ENCODE measurements around the gene GLIS2.

GLIS2 gene

DNA sequence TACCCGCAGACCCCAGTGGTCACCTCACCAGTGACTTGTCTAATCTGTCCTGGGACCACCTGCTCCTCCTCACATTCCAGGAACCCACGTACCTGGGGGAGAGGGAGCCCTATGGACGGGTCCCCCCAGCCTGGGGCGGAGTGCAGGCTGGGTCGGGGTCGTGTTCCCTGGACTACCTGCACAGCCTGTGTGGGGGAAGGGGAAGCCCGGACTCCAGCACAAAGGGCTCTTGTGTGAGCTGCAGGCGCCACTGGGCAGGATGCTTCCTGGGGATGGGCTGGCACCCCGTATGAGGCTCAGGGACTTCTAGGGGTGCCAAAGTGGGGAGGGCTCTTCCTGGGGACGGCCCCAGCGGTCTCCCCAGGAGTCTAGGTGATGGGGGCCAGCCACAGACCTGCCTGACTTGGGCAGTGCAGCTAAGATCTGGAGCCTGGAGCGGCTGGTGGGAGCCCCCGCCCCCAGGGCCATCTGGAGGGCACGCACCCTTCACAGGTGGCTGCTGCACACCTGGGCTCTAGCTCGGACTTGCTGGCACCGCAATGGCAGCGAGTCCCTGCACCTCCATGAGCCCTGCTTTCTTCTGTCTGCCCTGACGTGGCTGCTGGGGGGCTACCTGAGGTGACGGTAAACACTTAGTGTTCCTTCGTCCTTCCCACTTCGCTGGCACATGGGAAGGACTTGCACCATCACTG is 63.3 kb downstream of the GLIS2 start:
- POLR2A ChIA-PET = no interaction called here
- CTCF ChIA-PET = interaction anchor here (1.4 kb wide), 2 partner anchors 11 to 24 kb away, joined by 4 to 7 read pairs; no protein-coding TSS in a partner anchor
- Histone ChIP-seq H3K9me3 (ENCODE audit: control extremely low read depth in 1 of 5, control insufficient read depth in 4 of 5, insufficient read depth in 2 of 5, low read depth in 1 of 5, low read length in 4 of 5) (no peaks in the 10 kb centered on the region), H3K4me3 (ENCODE audit: control insufficient read depth in 1 of 7, extremely low read depth in 1 of 7, insufficient read depth in 4 of 7, low read depth in 2 of 7, low read length in 6 of 7) (no peak overlapping the region), H3K36me3 (ENCODE audit: control insufficient read depth in 4 of 4, insufficient read depth in 4 of 4, low read length in 3 of 4) (peaks cover 0 to 45% (median 20%) of the 10 kb centered on the region in 4 experiments), H3K27ac (ENCODE audit: insufficient read depth in 1 of 2, low read depth in 1 of 2, low read length in 2 of 2, poor library complexity in 1 of 2, severe bottlenecking in 2 of 2) (no peak overlapping the region), H3K27me3 (replicated peaks in 2 of 5; ENCODE audit: control insufficient read depth in 4 of 5, insufficient read depth in 5 of 5, low read length in 4 of 5) (no peaks in the 10 kb centered on the region), H3K4me1 (ENCODE audit: control extremely low read depth in 1 of 4, control insufficient read depth in 4 of 4, insufficient read depth in 4 of 4, low read length in 3 of 4) (no peaks in the 10 kb centered on the region)
- no peak for DNase-seq
- WGBS (ENCODE audit: insufficient coverage) = 95% methylated on average over 20 of the region's 21 CpGs

DNA sequence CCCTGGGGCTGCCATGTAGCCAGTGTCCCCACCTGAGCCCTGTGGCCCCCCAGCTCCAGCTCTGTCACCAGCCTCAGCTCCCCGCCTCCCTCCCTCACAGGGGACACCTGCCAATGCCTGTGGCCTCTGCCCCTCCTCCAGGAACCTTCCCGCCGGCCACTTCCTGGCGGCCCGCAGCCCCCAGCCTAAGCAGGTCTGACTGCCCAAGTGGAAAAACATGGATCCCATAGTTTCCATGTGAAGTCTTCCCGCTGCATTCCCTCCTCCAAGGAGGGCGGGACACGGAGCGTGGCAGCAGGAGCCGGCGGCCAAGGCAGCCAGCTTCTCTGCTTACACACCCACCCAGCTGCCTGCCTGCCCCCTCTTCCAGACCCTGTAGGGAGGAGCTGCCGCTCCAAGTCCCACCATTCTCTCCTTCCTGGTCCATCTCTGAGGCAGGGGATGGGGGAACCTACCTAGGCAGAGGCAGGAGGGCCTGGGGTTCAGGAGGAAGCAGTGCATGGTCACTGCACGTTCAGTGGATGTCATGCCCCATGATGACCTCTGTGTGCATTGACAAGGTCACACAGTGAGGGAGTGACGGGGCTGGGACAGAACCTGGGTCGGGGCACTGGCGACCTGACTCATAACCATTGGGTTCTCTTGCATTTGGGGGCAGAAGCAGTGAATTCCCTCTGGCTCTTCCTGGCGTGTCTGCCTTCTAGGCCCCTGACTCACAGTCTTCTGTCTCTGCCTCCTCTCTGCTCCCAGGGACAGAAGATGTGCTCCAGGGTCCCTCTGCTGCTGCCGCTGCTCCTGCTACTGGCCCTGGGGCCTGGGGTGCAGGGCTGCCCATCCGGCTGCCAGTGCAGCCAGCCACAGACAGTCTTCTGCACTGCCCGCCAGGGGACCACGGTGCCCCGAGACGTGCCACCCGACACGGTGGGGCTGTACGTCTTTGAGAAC is 64.5 kb downstream of the GLIS2 start:
- H3K4me1 ChIP-seq (ENCODE audit: control extremely low read depth in 1 of 4, control insufficient read depth in 4 of 4, insufficient read depth in 4 of 4, low read length in 3 of 4) = peaks cover 0 to 4% (median 0%) of the 10 kb centered on the region in 4 experiments
- 96% methylated on average over 22 of the region's 26 CpGs for WGBS (ENCODE audit: insufficient coverage)
- POLR2A ChIA-PET = no interaction called here
- peaks cover 2 to 55% (median 28%) of the 10 kb centered on the region in 4 experiments for H3K36me3 ChIP-seq (ENCODE audit: control insufficient read depth in 4 of 4, insufficient read depth in 4 of 4, low read length in 3 of 4)
- CTCF ChIA-PET = interaction anchor here (1.1 to 1.4 kb wide), 2 partner anchors 19 to 23 kb away, joined by 3 to 7 read pairs; no protein-coding TSS in a partner anchor
- no peak for DNase-seq
- H3K9me3 ChIP-seq (ENCODE audit: control extremely low read depth in 1 of 5, control insufficient read depth in 4 of 5, insufficient read depth in 2 of 5, low read depth in 1 of 5, low read length in 4 of 5) = no peaks in the 10 kb centered on the region
- H3K27ac ChIP-seq (ENCODE audit: insufficient read depth in 1 of 2, low read depth in 1 of 2, low read length in 2 of 2, poor library complexity in 1 of 2, severe bottlenecking in 2 of 2) = no peak overlapping the region
- no peaks in the 10 kb centered on the region for H3K27me3 ChIP-seq (replicated peaks in 2 of 5; ENCODE audit: control insufficient read depth in 4 of 5, insufficient read depth in 5 of 5, low read length in 4 of 5)
- H3K4me3 ChIP-seq (ENCODE audit: control insufficient read depth in 1 of 7, extremely low read depth in 1 of 7, insufficient read depth in 4 of 7, low read depth in 2 of 7, low read length in 6 of 7) = no peak overlapping the region

DNA sequence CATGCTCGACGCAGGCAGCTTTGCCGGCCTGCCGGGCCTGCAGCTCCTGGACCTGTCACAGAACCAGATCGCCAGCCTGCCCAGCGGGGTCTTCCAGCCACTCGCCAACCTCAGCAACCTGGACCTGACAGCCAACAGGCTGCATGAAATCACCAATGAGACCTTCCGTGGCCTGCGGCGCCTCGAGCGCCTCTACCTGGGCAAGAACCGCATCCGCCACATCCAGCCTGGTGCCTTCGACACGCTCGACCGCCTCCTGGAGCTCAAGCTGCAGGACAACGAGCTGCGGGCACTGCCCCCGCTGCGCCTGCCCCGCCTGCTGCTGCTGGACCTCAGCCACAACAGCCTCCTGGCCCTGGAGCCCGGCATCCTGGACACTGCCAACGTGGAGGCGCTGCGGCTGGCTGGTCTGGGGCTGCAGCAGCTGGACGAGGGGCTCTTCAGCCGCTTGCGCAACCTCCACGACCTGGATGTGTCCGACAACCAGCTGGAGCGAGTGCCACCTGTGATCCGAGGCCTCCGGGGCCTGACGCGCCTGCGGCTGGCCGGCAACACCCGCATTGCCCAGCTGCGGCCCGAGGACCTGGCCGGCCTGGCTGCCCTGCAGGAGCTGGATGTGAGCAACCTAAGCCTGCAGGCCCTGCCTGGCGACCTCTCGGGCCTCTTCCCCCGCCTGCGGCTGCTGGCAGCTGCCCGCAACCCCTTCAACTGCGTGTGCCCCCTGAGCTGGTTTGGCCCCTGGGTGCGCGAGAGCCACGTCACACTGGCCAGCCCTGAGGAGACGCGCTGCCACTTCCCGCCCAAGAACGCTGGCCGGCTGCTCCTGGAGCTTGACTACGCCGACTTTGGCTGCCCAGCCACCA is 65.4 kb downstream of the GLIS2 start:
- no peak for DNase-seq
- no peak overlapping the region for H3K27ac ChIP-seq (ENCODE audit: insufficient read depth in 1 of 2, low read depth in 1 of 2, low read length in 2 of 2, poor library complexity in 1 of 2, severe bottlenecking in 2 of 2)
- CTCF ChIA-PET = interaction anchor here (1.1 kb wide), 1 partner anchor 19 kb away, joined by 3 read pairs; no protein-coding TSS in a partner anchor
- H3K36me3 ChIP-seq (ENCODE audit: control insufficient read depth in 4 of 4, insufficient read depth in 4 of 4, low read length in 3 of 4) = peaks cover 2 to 61% (median 33%) of the 10 kb centered on the region in 4 experiments
- H3K4me3 ChIP-seq (ENCODE audit: control insufficient read depth in 1 of 7, extremely low read depth in 1 of 7, insufficient read depth in 4 of 7, low read depth in 2 of 7, low read length in 6 of 7) = no peak overlapping the region
- peaks cover 0 to 4% (median 0%) of the 10 kb centered on the region in 4 experiments for H3K4me1 ChIP-seq (ENCODE audit: control extremely low read depth in 1 of 4, control insufficient read depth in 4 of 4, insufficient read depth in 4 of 4, low read length in 3 of 4)
- WGBS (ENCODE audit: insufficient coverage) = 96% methylated on average over 58 of the region's 59 CpGs
- no peaks in the 10 kb centered on the region for H3K9me3 ChIP-seq (ENCODE audit: control extremely low read depth in 1 of 5, control insufficient read depth in 4 of 5, insufficient read depth in 2 of 5, low read depth in 1 of 5, low read length in 4 of 5)
- no peaks in the 10 kb centered on the region for H3K27me3 ChIP-seq (replicated peaks in 2 of 5; ENCODE audit: control insufficient read depth in 4 of 5, insufficient read depth in 5 of 5, low read length in 4 of 5)
- POLR2A ChIA-PET = interaction anchor here (1.0 kb wide), 1 partner anchor 20 kb away, joined by 3 read pairs; no protein-coding TSS in a partner anchor

DNA sequence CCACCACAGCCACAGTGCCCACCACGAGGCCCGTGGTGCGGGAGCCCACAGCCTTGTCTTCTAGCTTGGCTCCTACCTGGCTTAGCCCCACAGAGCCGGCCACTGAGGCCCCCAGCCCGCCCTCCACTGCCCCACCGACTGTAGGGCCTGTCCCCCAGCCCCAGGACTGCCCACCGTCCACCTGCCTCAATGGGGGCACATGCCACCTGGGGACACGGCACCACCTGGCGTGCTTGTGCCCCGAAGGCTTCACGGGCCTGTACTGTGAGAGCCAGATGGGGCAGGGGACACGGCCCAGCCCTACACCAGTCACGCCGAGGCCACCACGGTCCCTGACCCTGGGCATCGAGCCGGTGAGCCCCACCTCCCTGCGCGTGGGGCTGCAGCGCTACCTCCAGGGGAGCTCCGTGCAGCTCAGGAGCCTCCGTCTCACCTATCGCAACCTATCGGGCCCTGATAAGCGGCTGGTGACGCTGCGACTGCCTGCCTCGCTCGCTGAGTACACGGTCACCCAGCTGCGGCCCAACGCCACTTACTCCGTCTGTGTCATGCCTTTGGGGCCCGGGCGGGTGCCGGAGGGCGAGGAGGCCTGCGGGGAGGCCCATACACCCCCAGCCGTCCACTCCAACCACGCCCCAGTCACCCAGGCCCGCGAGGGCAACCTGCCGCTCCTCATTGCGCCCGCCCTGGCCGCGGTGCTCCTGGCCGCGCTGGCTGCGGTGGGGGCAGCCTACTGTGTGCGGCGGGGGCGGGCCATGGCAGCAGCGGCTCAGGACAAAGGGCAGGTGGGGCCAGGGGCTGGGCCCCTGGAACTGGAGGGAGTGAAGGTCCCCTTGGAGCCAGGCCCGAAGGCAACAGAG is 66.3 kb downstream of the GLIS2 start:
- no peak for DNase-seq
- WGBS (ENCODE audit: insufficient coverage) = 97% methylated on average over 55 of the region's 55 CpGs
- Histone ChIP-seq H3K36me3 (ENCODE audit: control insufficient read depth in 4 of 4, insufficient read depth in 4 of 4, low read length in 3 of 4) (peaks cover 3 to 63% (median 39%) of the 10 kb centered on the region in 4 experiments), H3K27ac (ENCODE audit: insufficient read depth in 1 of 2, low read depth in 1 of 2, low read length in 2 of 2, poor library complexity in 1 of 2, severe bottlenecking in 2 of 2) (no peak overlapping the region), H3K27me3 (replicated peaks in 2 of 5; ENCODE audit: control insufficient read depth in 4 of 5, insufficient read depth in 5 of 5, low read length in 4 of 5) (no peaks in the 10 kb centered on the region), H3K4me3 (ENCODE audit: control insufficient read depth in 1 of 7, extremely low read depth in 1 of 7, insufficient read depth in 4 of 7, low read depth in 2 of 7, low read length in 6 of 7) (no peak overlapping the region), H3K4me1 (ENCODE audit: control extremely low read depth in 1 of 4, control insufficient read depth in 4 of 4, insufficient read depth in 4 of 4, low read length in 3 of 4) (peaks cover 0 to 4% (median 0%) of the 10 kb centered on the region in 4 experiments), H3K9me3 (ENCODE audit: control extremely low read depth in 1 of 5, control insufficient read depth in 4 of 5, insufficient read depth in 2 of 5, low read depth in 1 of 5, low read length in 4 of 5) (no peaks in the 10 kb centered on the region)
- POLR2A ChIA-PET = interaction anchor here (0.6 to 1.0 kb wide), 2 partner anchors 21 to 33 kb away, joined by 3 to 4 read pairs; no protein-coding TSS in a partner anchor
- CTCF ChIA-PET = interaction anchor here (1.1 kb wide), 1 partner anchor 18 kb away, joined by 3 read pairs; no protein-coding TSS in a partner anchor

DNA sequence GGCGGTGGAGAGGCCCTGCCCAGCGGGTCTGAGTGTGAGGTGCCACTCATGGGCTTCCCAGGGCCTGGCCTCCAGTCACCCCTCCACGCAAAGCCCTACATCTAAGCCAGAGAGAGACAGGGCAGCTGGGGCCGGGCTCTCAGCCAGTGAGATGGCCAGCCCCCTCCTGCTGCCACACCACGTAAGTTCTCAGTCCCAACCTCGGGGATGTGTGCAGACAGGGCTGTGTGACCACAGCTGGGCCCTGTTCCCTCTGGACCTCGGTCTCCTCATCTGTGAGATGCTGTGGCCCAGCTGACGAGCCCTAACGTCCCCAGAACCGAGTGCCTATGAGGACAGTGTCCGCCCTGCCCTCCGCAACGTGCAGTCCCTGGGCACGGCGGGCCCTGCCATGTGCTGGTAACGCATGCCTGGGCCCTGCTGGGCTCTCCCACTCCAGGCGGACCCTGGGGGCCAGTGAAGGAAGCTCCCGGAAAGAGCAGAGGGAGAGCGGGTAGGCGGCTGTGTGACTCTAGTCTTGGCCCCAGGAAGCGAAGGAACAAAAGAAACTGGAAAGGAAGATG is 67.0 kb downstream of the GLIS2 start:
- DNase-seq = no peak
- 99% methylated on average over 11 of the region's 21 CpGs for WGBS (ENCODE audit: insufficient coverage)
- Histone ChIP-seq H3K27ac (ENCODE audit: insufficient read depth in 1 of 2, low read depth in 1 of 2, low read length in 2 of 2, poor library complexity in 1 of 2, severe bottlenecking in 2 of 2) (no peak overlapping the region), H3K4me3 (ENCODE audit: control insufficient read depth in 1 of 7, extremely low read depth in 1 of 7, insufficient read depth in 4 of 7, low read depth in 2 of 7, low read length in 6 of 7) (no peak overlapping the region), H3K27me3 (replicated peaks in 2 of 5; ENCODE audit: control insufficient read depth in 4 of 5, insufficient read depth in 5 of 5, low read length in 4 of 5) (no peaks in the 10 kb centered on the region), H3K9me3 (ENCODE audit: control extremely low read depth in 1 of 5, control insufficient read depth in 4 of 5, insufficient read depth in 2 of 5, low read depth in 1 of 5, low read length in 4 of 5) (no peaks in the 10 kb centered on the region), H3K36me3 (ENCODE audit: control insufficient read depth in 4 of 4, insufficient read depth in 4 of 4, low read length in 3 of 4) (peaks cover 5 to 63% (median 41%) of the 10 kb centered on the region in 4 experiments), H3K4me1 (ENCODE audit: control extremely low read depth in 1 of 4, control insufficient read depth in 4 of 4, insufficient read depth in 4 of 4, low read length in 3 of 4) (peaks cover 0 to 4% (median 0%) of the 10 kb centered on the region in 4 experiments)
- ChIA-PET CTCF (no interaction called here), POLR2A (interaction anchor here (0.6 to 1.0 kb wide), 2 partner anchors 22 to 34 kb away, joined by 3 to 4 read pairs; no protein-coding TSS in a partner anchor)
